ENCODE measurements around the gene PTGFRN. TPM values are rescaled to one million over a fixed set of nuclear protein-coding genes. Genes with fewer than 3 reads are reported as not detected.

The PTGFRN gene
- total RNA-seq, 2 donors from 2014 or later, result 41.6 to 43.2 TPM

GRCh38 chr1:117020526-117021156 is 110.9 kb downstream of the PTGFRN start:
- Mint-ChIP-seq H3K27ac (no peak overlapping the region), H3K4me1 (no peaks in the 10 kb centered on the region), H3K9me3 (no peaks in the 10 kb centered on the region), H3K4me3 (no peak overlapping the region), H3K36me3 (ENCODE audit: low read depth) (no peaks in the 10 kb centered on the region), H3K27me3 (ENCODE audit: insufficient read depth) (no peaks in the 10 kb centered on the region)
- no peaks in the 10 kb centered on the region for H3K36me3 ChIP-seq (ENCODE audit: control insufficient read depth, insufficient read depth, low read length)
- no peak overlapping the region for H3K9ac ChIP-seq (ENCODE audit: extremely low read depth, low read length, poor library complexity, severe bottlenecking)
- WGBS, 2 experiments (ENCODE audit: insufficient coverage in 1 of 2, insufficient read length in 1 of 2), result 79 to 100% methylated on average over 1 of the region's 1 CpG
- no peak overlapping the region for H3K27ac ChIP-seq (ENCODE audit: low read depth, low read length)
- no peaks in the 10 kb centered on the region for H3K27me3 ChIP-seq (ENCODE audit: control insufficient read depth, insufficient read depth, low read length, poor library complexity, severe bottlenecking)
- no peaks in the 10 kb centered on the region for H3K9me3 ChIP-seq (ENCODE audit: control insufficient read depth, low read length)
- no peak for TF ChIP-seq CTCF (conservative IDR thresholded peaks at IDR 0.05)
- no peak overlapping the region for H3K4me3 ChIP-seq (ENCODE audit: low read length)
- H3K4me1 ChIP-seq (ENCODE audit: control insufficient read depth, insufficient read depth, low read length), result no peaks in the 10 kb centered on the region
- DNase-seq, result no peak

- Mint-ChIP-seq H3K36me3 (ENCODE audit: low read depth) (no peaks in the 10 kb centered on the region), H3K27me3 (ENCODE audit: insufficient read depth) (no peaks in the 10 kb centered on the region), H3K27ac (no peak overlapping the region), H3K9me3 (no peaks in the 10 kb centered on the region), H3K4me1 (no peaks in the 10 kb centered on the region), H3K4me3 (no peak overlapping the region)
- no peak overlapping the region for H3K27ac ChIP-seq (ENCODE audit: low read depth, low read length)
- 87 to 100% methylated on average over 1 to 3 of the region's 3 CpGs for WGBS, 2 experiments (ENCODE audit: insufficient coverage in 1 of 2, insufficient read length in 1 of 2)
- no peak overlapping the region for H3K4me3 ChIP-seq (ENCODE audit: low read length)
- no peaks in the 10 kb centered on the region for H3K9me3 ChIP-seq (ENCODE audit: control insufficient read depth, low read length)
- no peaks in the 10 kb centered on the region for H3K27me3 ChIP-seq (ENCODE audit: control insufficient read depth, insufficient read depth, low read length, poor library complexity, severe bottlenecking)
- no peaks in the 10 kb centered on the region for H3K4me1 ChIP-seq (ENCODE audit: control insufficient read depth, insufficient read depth, low read length)
- DNase-seq, result no peak
- H3K9ac ChIP-seq (ENCODE audit: extremely low read depth, low read length, poor library complexity, severe bottlenecking), result no peak overlapping the region
- no peak for TF ChIP-seq CTCF (conservative IDR thresholded peaks at IDR 0.05)
- H3K36me3 ChIP-seq (ENCODE audit: control insufficient read depth, insufficient read depth, low read length), result no peaks in the 10 kb centered on the region
These were observed 112.4 kb downstream of the PTGFRN start for GRCh38 chr1:117022114-117022513.

- no peaks in the 10 kb centered on the region for H3K27me3 Mint-ChIP-seq (ENCODE audit: insufficient read depth)
- Histone ChIP-seq H3K36me3 (ENCODE audit: control insufficient read depth, insufficient read depth, low read length) (no peaks in the 10 kb centered on the region), H3K27me3 (ENCODE audit: control insufficient read depth, insufficient read depth, low read length, poor library complexity, severe bottlenecking) (no peaks in the 10 kb centered on the region), H3K9me3 (ENCODE audit: control insufficient read depth, low read length) (no peaks in the 10 kb centered on the region), H3K9ac (ENCODE audit: extremely low read depth, low read length, poor library complexity, severe bottlenecking) (no peak overlapping the region), H3K4me1 (ENCODE audit: control insufficient read depth, insufficient read depth, low read length) (no peaks in the 10 kb centered on the region), H3K4me3 (ENCODE audit: low read length) (no peak overlapping the region), H3K27ac (ENCODE audit: low read depth, low read length) (no peak overlapping the region)
- H3K36me3 Mint-ChIP-seq (ENCODE audit: low read depth), result no peaks in the 10 kb centered on the region
- no peak overlapping the region for H3K4me3 Mint-ChIP-seq
- DNase-seq, result no peak
- no peaks in the 10 kb centered on the region for H3K9me3 Mint-ChIP-seq
- TF ChIP-seq CTCF (conservative IDR thresholded peaks at IDR 0.05), result no peak
- no peaks in the 10 kb centered on the region for H3K4me1 Mint-ChIP-seq
- no peak overlapping the region for H3K27ac Mint-ChIP-seq
- WGBS, 2 experiments (ENCODE audit: insufficient coverage in 1 of 2, insufficient read length in 1 of 2), result 94 to 95% methylated on average over 7 of the region's 7 CpGs
These were observed 115.9 kb downstream of the PTGFRN start for GRCh38 chr1:117025568-117025967.
